Pons (tissue), 1 donor: Measurements from ENCODE around the gene DNAJB11.
"Not testable (repeated sequence)": the region's sequence is repeated elsewhere in the genome, so short reads cannot be mapped to it uniquely, and the experiment has no call there.

Source experiments
- DNase-seq: peaks from one replicate; pipeline ENCODE4 v3.0.0-alpha.2; 2016; ENCODE audit warnings: low spot score

DNAJB11 gene

DNA sequence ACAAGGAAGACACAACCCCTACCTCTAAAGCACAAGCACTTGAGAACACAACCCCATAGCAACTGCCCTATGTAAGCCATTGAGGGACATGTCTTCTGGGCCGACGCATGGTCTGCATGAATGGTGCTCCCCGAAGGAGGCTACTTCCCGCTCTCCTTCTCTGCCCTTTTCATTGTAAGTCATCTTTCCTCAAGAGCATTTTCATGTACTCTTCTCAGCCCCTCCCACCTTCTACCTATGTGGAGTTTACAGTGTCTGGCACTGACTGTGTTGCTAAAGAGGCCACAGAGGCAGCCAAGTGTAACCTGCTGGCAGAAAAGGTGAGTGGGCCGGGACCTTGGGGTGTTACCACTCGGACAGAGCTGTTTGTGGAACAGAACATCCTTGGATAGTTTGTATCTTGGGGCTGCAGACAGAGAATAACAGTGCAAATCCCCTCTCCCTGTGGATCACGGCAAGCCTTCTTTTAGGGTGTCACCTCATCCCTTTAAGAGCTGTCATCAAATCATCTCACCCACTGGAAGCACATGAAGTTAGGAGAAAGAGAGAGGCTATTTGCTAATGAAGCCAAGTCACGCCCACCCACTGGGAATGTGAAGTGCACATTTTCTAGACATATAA, 47.9 kb downstream of the DNAJB11 start:
- no peak for DNase-seq

DNA sequence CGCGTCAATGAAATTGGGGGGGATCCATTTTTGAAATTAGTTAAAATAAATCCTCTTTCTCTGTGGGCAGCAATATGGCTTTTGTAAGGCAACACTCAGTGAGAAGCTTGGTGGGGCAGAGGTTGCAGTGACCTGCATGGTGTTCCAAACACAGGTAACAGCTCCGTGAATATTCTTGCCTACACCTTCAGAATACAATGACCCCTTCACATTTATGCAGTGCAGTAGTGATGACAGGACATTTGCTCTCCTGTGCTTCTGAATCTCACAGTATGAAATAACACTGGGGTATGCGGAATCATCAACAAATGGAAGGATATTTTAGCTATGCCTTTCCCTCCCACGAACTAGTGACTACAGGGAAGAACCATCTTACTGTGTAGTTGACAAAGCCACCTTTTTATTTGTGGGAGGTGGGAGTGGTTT, 49.3 kb downstream of the DNAJB11 start:
- no peak for DNase-seq

DNA sequence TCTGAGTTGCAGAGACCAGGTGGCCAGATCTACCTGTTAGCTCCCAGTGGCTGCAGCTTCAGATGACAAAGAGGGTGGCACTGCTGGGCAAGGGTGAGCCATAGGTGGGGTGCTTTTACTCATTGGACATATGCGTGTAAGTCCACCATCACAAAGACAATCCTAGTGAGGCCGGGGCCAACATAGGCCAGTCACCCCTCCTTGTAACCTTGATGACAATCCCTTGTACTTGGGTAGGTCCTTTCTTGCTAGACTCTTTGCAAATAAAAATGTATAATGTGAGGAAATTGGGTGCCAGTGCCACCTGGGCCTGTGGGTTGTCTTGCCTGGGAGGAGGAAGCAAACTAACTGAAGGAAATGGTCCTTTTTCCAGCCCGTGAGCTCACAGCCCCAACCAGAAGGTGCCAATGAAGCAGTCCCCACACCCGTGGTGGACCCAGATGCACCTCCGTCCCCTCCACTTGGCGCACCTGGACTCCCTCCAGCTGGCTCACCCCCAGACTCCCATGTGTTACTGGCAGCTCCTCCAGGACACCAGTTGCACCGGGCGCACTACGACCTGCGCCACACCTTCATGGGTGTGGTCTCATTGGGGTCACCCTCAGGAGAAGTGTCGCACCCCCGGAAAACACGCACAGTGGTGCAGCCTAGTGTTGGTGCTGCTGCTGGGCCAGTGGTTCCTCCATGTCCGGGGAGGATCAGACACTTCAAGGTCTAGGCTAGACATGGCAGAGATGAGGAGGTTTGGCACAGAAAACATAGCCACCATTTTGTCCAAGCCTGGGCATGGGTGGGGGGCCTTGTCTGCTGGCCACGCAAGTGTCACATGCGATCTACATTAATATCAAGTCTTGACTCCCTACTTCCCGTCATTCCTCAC, 49.9 kb downstream of the DNAJB11 start:
- no peak for DNase-seq

GRCh38 chr3:186621894-186622650, 51.6 kb downstream of the DNAJB11 start:
- DNase-seq = no peak

GRCh38 chr3:186622651-186623310, 52.3 kb downstream of the DNAJB11 start:
- no peak for DNase-seq

GRCh38 chr3:186624598-186624997, 54.1 kb downstream of the DNAJB11 start:
- DNase-seq = no peak

DNA sequence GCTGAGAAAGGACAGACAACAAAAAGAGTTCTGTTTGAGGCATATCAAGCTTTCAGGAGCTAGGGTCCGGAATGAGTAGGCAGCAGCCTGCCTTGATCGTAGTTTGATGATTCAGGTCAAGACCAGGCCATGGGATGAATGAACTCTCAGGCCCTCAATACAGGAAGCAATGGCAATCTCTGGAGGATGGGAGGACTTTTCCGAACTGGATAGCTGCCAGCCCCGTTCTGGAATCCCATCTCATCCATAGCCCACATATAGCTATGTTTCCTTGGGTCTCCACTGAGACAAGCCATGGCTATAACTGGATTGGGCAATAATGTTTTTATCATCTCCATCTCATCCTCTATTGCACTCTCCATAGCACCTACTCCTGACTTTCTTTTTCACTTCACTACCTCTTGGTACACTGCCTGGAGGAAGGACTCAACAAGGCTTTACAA, 55.1 kb downstream of the DNAJB11 start:
- DNase-seq = no peak

DNA sequence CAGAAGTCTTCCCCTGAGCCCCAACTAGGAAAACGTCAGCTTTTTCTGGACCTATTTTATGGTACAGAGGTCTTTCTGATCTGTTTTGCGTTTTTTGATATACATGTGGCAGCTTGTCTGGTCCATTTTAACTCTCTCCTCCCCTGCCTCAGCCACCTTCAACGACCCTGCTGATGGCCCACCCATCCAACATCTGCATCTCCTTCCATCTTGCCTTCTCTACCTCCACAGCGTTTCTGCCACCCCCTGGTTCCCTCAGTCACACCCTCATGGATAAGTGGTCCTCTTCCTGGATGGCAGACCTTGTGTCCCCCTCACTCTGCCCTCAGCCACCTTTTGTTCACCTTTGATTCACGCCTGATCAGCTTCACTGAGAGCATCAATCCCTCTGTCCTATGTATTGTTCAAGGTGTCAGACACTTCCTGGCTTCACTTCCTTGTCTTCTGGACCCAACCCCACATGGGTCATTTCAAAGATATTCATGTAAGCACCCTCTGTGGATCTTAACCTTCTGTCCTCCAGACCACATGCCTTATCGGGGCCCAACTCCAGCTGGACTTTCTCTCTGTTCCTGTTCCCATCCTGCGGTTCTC, 55.8 kb downstream of the DNAJB11 start:
- no peak for DNase-seq

DNA sequence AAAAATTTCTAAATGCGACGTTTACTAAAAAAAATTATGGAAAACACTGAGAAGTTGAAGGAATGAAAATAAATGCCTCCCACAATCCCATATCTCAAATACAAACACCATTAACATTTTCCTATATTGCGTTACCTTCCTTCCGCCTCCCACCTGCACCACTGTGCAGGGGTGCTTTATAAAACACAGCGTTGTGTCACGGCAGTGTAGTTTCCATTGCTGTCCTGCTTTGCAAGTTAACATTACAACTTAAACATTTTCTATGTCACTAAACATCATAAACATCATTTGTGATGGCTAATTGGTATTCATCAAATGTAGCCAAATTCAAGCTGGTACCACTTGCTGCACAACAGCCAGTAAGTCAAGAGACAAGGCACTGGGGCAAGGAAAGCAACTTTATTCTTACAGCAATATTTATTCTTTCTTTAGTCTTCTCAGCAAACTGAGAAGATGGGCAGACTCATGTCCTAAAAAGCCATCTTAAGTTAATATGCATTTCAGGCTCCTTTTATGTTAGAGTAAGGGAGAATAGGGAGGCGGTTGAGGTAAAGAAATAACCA, 57.4 kb downstream of the DNAJB11 start:
- DNase-seq = no peak

- no peak for DNase-seq
Observed at GRCh38 chr3:186628756-186629155, 58.2 kb downstream of the DNAJB11 start.

GRCh38 chr3:186630950-186631641, 60.6 kb downstream of the DNAJB11 start:
- DNase-seq = no peak

- DNase-seq = no peak
Observed at GRCh38 chr3:186633481-186633880, 63.0 kb downstream of the DNAJB11 start.

GRCh38 chr3:186634207-186634606, 63.7 kb downstream of the DNAJB11 start:
- DNase-seq = not testable (repeated sequence)
